K562 (cell line): ENCODE data around the gene IGFALS. TPM values are rescaled to one million over a fixed set of nuclear protein-coding genes. Genes with fewer than 3 reads are reported as not detected.

ENCODE experiments used
- ATAC-seq: fragments of 200-7000 bp; cut with Tn5 transposase; 3 replicates; pipeline ENCODE4 v1.9.1; 2020; ENCODE audit warnings: moderate library complexity
- BruUV-seq: library from RNA; stranded (reverse); fragments of 400-500 nt; replicated peaks from 2 replicates; lab custom pipeline; 2021; lab: Mats Ljungman, UMichigan
- CTCF ChIA-PET: fragments of 300-600 bp; formaldehyde crosslinking; extraction: SDS; loops from one replicate; lab custom pipeline; 2021; ENCODE audit warnings: low intra/inter-chr PET ratio; lab: Yijun Ruan, JAX
- POLR2A ChIA-PET: fragments of 300-600, 350-650 bp; sonication (Branson Sonifier 250); formaldehyde crosslinking; extraction: SDS; loops from one replicate; lab custom pipeline; 2021; ENCODE audit warnings: antibody characterized with exemption, inconsistent platforms; lab: Yijun Ruan, JAX
- DNase-seq, 4 experiments: peaks; one replicate each; pipeline versions ENCODE4 v3.0.0 to v3.0.0-alpha.2; 2011 to 2018; ENCODE audit warnings: low spot score in 3 of 4, mixed read lengths in 3 of 4; ENCODE audit errors: extremely low read depth in 1 of 4
- FAIRE-seq: peaks from 2 replicates; lab custom pipeline; 2011; peaks lifted over from hg19 to GRCh38; lab: Jason Lieb, UNC
- H2AFZ ChIP-seq: 2 replicates; pipeline ENCODE4 v1.6.0; 2011; ENCODE audit warnings: low read depth, low read length, control low read depth, inconsistent platforms
- H3K27ac ChIP-seq: fragments of 200-600 bp; 3 replicates; pipeline ENCODE4 v1.8.0; 2011; ENCODE audit warnings: low read depth, mild to moderate bottlenecking, control low read depth, inconsistent platforms, low read length, moderate library complexity, mixed read lengths; ENCODE audit errors: extremely low read depth
- H3K27me3 ChIP-seq, 2 experiments: fragments of 300-600 bp in 1 of 2; 2 replicates in 1 of 2; 3 replicates in 1 of 2; pipeline versions ENCODE4 v1.6.0 to v1.8.0; 2011; ENCODE audit warnings: inconsistent platforms in 2 of 2, low read length in 2 of 2, mild to moderate bottlenecking in 1 of 2, mixed read lengths in 1 of 2, moderate library complexity in 1 of 2; ENCODE audit not compliant: control insufficient read depth in 2 of 2, insufficient read depth in 2 of 2
- H3K36me3 ChIP-seq: fragments of 300-600 bp; 3 replicates; pipeline ENCODE4 v1.8.0; 2011; ENCODE audit warnings: mild to moderate bottlenecking, low read length, inconsistent platforms; ENCODE audit not compliant: control insufficient read depth, insufficient read depth
- H3K4me1 ChIP-seq, 2 experiments: fragments of 200-600 bp in 1 of 2; replicated peaks in 1 of 2; 2 replicates in 1 of 2; 3 replicates in 1 of 2; pipeline versions ENCODE4 v1.5.1 to v1.8.0; 2011; ENCODE audit warnings: inconsistent platforms in 2 of 2, low read length in 2 of 2, mild to moderate bottlenecking in 1 of 2, mixed read lengths in 1 of 2, moderate library complexity in 1 of 2; ENCODE audit not compliant: control insufficient read depth in 2 of 2, insufficient read depth in 2 of 2
- H3K4me2 ChIP-seq: 2 replicates; pipeline ENCODE4 v1.6.1; 2011; ENCODE audit warnings: low read length, control low read depth, inconsistent platforms, mixed read lengths; ENCODE audit not compliant: insufficient read depth
- H3K4me3 ChIP-seq: fragments of 200-600 bp; sonication (generic), shearing (Covaris generic); 2 replicates; pipeline ENCODE4 v1.5.1; 2016; ENCODE audit warnings: control low read depth, inconsistent platforms
- H3K79me2 ChIP-seq: fragments of 200-600 bp; 3 replicates; pipeline ENCODE4 v1.8.0; 2011; ENCODE audit warnings: low read length, inconsistent platforms; ENCODE audit not compliant: control insufficient read depth, insufficient read depth
- H3K9ac ChIP-seq, 2 experiments: 2 replicates each; pipeline versions ENCODE4 v1.6.0 to v1.6.1; 2011; ENCODE audit warnings: low read depth in 2 of 2, low read length in 2 of 2, control low read depth in 1 of 2, inconsistent platforms in 1 of 2, mild to moderate bottlenecking in 1 of 2, mixed read lengths in 1 of 2; ENCODE audit not compliant: insufficient read depth in 1 of 2
- H3K9me1 ChIP-seq: one replicate; pipeline ENCODE4 v1.6.0; 2011; ENCODE audit warnings: inconsistent platforms, mild to moderate bottlenecking, low read length, moderate library complexity; ENCODE audit not compliant: control insufficient read depth, insufficient read depth
- H3K9me3 ChIP-seq: replicated peaks from 2 replicates; pipeline ENCODE4 v1.5.1; 2011; ENCODE audit warnings: low read depth, low read length, inconsistent platforms; ENCODE audit not compliant: control insufficient read depth, insufficient read depth
- H4K20me1 ChIP-seq: replicated peaks from 2 replicates; pipeline ENCODE4 v1.6.1; 2011; ENCODE audit warnings: low read length, inconsistent platforms, mixed read lengths; ENCODE audit not compliant: control insufficient read depth, insufficient read depth
- ATF6 ChIP-seq: sonication (generic); formaldehyde crosslinking; IDR thresholded peaks from 2 replicates; pipeline ENCODE4 v1.4.0; 2020; ENCODE audit warnings: mild to moderate bottlenecking, missing genetic modification reagents
- EP300 ChIP-seq: IDR thresholded peaks from 2 replicates; pipeline ENCODE4 v1.6.1; 2012; ENCODE audit warnings: low read length, improper control_type of control experiment
- HDAC3 ChIP-seq: fragments of 450-650 bp; IDR thresholded peaks from 2 replicates; pipeline ENCODE4 v1.6.1; 2018; ENCODE audit warnings: borderline replicate concordance, mild to moderate bottlenecking, moderate library complexity; ENCODE audit not compliant: partially characterized antibody
- RBM17 ChIP-seq: fragments of 200-400 bp; formaldehyde crosslinking; IDR thresholded peaks from 2 replicates; pipeline ENCODE4 v1.6.1; 2017; ENCODE audit warnings: low read depth, mild to moderate bottlenecking, low read length, borderline replicate concordance
- SMAD3 ChIP-seq: fragments of 450-650 bp; formaldehyde crosslinking; conservative IDR thresholded peaks from 2 replicates; pipeline ENCODE4 v1.4.0; 2020; ENCODE audit warnings: mild to moderate bottlenecking
- TCF3 ChIP-seq: sonication (generic); formaldehyde crosslinking; IDR thresholded peaks from 2 replicates; pipeline ENCODE4 v1.4.0; 2020; ENCODE audit warnings: mild to moderate bottlenecking, missing genetic modification reagents
- ZKSCAN1 ChIP-seq: fragments of 150-350 bp; IDR thresholded peaks from 2 replicates; pipeline ENCODE4 v1.6.1; 2016; ENCODE audit warnings: low read depth, low read length
- WGBS: fragments of 100-300 bp; shearing (Covaris generic); methylation state at CpG from one replicate; pipeline ENCODE4 v1.1.6; 2016; ENCODE audit warnings: low coverage, mixed read lengths; ENCODE audit not compliant: insufficient coverage; ENCODE audit errors: missing lambda C conversion rate; 5-methylcytosine and 5-hydroxymethylcytosine counted together
- in situ Hi-C: fragments of 300-500 bp; cut with MboI; formaldehyde crosslinking; loops from 4 replicates; pipeline ENCODE4 v1.15.0; 2018; ENCODE audit warnings: inconsistent platforms, mixed read lengths
- intact Hi-C: fragments of 100-400 bp; cut with micrococcal nuclease; formaldehyde crosslinking; loops from 2 replicates; pipeline ENCODE4 v1.14.2; 2022
- polyA plus RNA-seq, 8 experiments: library from polyadenylated mRNA; depleted of rRNA in 4 of 8; stranded (reverse) in 5 of 8; unstranded in 3 of 8; fragments of >200 nt; fragmentation: Nextera tagmentation in 2 of 8; fragmentation: Illumina TruSeq in 1 of 8; extraction: Ambion mirVana in 2 of 8; extraction: Trizol in 1 of 8; gene quantifications; 2 replicates each; pipeline versions ENCODE4 v1.2.1 to v1.2.3, GENCODE V29; 2011 to 2014; ENCODE audit warnings: inconsistent platforms in 1 of 8, missing spikeins in 1 of 8
- total RNA-seq, 7 experiments: library from RNA; depleted of rRNA in 6 of 7; stranded (reverse); fragments of >200 nt in 6 of 7; fragmentation: Illumina TruSeq in 2 of 7; extraction: Trizol in 2 of 7; gene quantifications; 2 replicates each; pipeline versions ENCODE4 v1.2.1 to v1.2.3, GENCODE V29; 2011 to 2021; ENCODE audit warnings: low replicate concordance in 1 of 7

Gene IGFALS
- total and polyA plus RNA-seq, 9 of the 15 experiments (the other 6 are each of a cell fraction or from before 2014, with no cell fraction given), result not detected

DNA sequence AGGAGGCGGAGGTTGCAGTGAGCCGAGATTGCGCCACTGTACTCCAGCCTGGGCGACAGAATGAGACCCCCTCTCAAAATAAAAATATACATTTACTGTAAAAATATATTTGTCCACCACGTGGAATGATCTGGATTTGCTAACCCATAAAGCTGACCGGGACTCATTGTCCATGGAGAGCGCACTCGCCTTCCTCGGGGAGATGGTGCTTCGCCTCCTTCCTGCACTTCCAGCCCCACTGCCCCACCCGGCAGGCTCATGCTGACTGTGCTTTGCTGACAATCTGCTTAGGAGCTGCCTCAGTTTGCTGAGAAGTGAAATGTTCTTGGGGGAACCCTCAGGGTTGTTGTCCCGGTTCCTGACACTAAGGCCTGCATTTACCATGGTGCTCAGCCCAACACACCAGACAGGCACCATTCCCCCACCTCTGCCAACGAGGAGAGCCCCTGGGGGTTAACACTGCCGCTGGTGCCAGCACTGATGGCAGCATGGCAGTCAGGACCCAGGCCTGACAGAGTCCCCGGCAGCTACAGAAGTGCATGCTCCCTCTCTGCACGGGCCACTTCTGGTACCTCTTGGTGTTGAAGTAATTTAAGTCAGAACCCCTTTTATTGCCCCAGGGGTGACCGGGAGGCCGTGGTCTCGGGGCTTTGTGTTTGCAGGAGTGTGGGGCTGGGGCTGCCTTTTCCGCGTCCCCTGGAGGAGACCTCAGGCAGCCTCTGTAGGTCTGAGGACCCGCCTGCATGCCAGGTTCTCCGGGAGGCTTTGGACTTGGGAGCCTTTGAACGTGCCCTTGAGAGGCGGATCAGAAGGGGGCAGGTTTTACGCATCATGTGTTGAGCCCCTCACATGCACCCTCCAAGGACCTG is 8.3 kb downstream of the IGFALS start:
- peaks cover 53% of the 10 kb centered on the region for H3K79me2 ChIP-seq
- H3K27me3 ChIP-seq, result no peaks in the 10 kb centered on the region
- no peak overlapping the region for H3K4me2 ChIP-seq
- H3K27ac ChIP-seq, result no peak overlapping the region
- H4K20me1 ChIP-seq, result peaks cover 3% of the 10 kb centered on the region; the same call in 1 of the 2 replicates
- in situ Hi-C loops (loop anchor here (5.0 kb wide), 1 partner anchor 147 kb away; no protein-coding TSS in a partner anchor), intact Hi-C loops (loop anchor here (5.0 kb wide), 1 partner anchor 173 kb away; the partner anchor contains the start of genes CRAMP1 and IFT140)
- ChIA-PET CTCF (no interaction called here), POLR2A (interaction anchor here (0.7 to 0.9 kb wide), 2 partner anchors 8 to 9 kb away, joined by 3 to 5 read pairs; no protein-coding TSS in a partner anchor)
- 94% methylated on average over 18 of the region's 26 CpGs for WGBS
- no peak for TF ChIP-seq RBM17
- no peak for TF ChIP-seq HDAC3
- TF ChIP-seq ZKSCAN1, result no peak
- no peak for TF ChIP-seq SMAD3 (CRISPR knock-in tag)
- TF ChIP-seq ATF6 (CRISPR knock-in tag), result no peak
- no peak for TF ChIP-seq EP300
- TF ChIP-seq TCF3 (CRISPR knock-in tag), result no peak
- FAIRE-seq (no peak), DNase-seq (no peak), ATAC-seq (no peak)
- H3K9me3 ChIP-seq, result no peaks in the 10 kb centered on the region
- BruUV-seq, result no TSS peak
- peaks cover 63% of the 10 kb centered on the region; the same call in 1 of the 3 replicates for H3K36me3 ChIP-seq
- no peak overlapping the region for H3K4me3 ChIP-seq
- no peaks in the 10 kb centered on the region for H3K9me1 ChIP-seq
- peak overlapping the region in 1 of 2 experiments; percentile 58; a peak in 2 of 4 replicates for H3K9ac ChIP-seq
- no peak overlapping the region for H2AFZ ChIP-seq
- peaks cover 4 to 81% of the 10 kb centered on the region in 2 experiments; a peak in 3 of 5 replicates for H3K4me1 ChIP-seq
